GM23338 (cell line): ENCODE data around the gene SAMD7. TPM values are rescaled to one million over a fixed set of nuclear protein-coding genes. Genes with fewer than 3 reads are reported as not detected.
A peak's percentile ranks its signal among the peaks of the same experiment; 100 is the strongest.

Experiments used
- ATAC-seq: fragments of 200-7000 bp; cut with Tn5 transposase; 3 replicates; pipeline ENCODE4 v1.9.1; 2020
- DNase-seq: peaks from one replicate; pipeline ENCODE4 v3.0.0-alpha.2; 2015; ENCODE audit warnings: low spot score
- H2AFZ ChIP-seq: fragments of 200-600 bp; sonication (generic); 2 replicates; pipeline ENCODE4 v1.8.0; 2016; ENCODE audit warnings: antibody characterized with exemption, mild to moderate bottlenecking, moderate library complexity
- H3F3A ChIP-seq: fragments of 200-600 bp; sonication (generic); replicated peaks from 2 replicates; pipeline ENCODE4 v1.8.0; 2017; ENCODE audit warnings: antibody characterized with exemption, mixed run types, low read depth
- H3K27ac ChIP-seq: fragments of 200-600 bp; sonication (generic); 2 replicates; pipeline ENCODE4 v1.6.1; 2016; ENCODE audit warnings: low read depth
- H3K27me3 ChIP-seq: fragments of 200-600 bp; sonication (generic); 2 replicates; pipeline ENCODE4 v1.8.0; 2016; ENCODE audit warnings: mild to moderate bottlenecking, mixed run types, moderate library complexity; ENCODE audit not compliant: insufficient read depth
- H3K36me3 ChIP-seq: fragments of 200-600 bp; sonication (generic); 2 replicates; pipeline ENCODE4 v1.8.0; 2016; ENCODE audit warnings: mild to moderate bottlenecking; ENCODE audit not compliant: insufficient read depth
- H3K4me1 ChIP-seq: fragments of 200-600 bp; sonication (generic); 2 replicates; pipeline ENCODE4 v1.8.0; 2016; ENCODE audit warnings: mild to moderate bottlenecking, moderate library complexity; ENCODE audit not compliant: insufficient read depth
- H3K4me2 ChIP-seq: fragments of 200-600 bp; sonication (generic); 2 replicates; pipeline ENCODE4 v1.7.1; 2017; ENCODE audit warnings: mixed run types
- H3K4me3 ChIP-seq: fragments of 200-600 bp; sonication (generic); 2 replicates; pipeline ENCODE4 v1.6.1; 2016; ENCODE audit warnings: mixed run types
- H3K79me2 ChIP-seq: fragments of 200-600 bp; sonication (generic); replicated peaks from 2 replicates; pipeline ENCODE4 v1.8.0; 2017; ENCODE audit warnings: mild to moderate bottlenecking; ENCODE audit not compliant: insufficient read depth
- H3K9me2 ChIP-seq: fragments of 200-600 bp; sonication (generic); 2 replicates; pipeline ENCODE4 v1.8.0; 2017; ENCODE audit not compliant: insufficient read depth
- H4K20me1 ChIP-seq: fragments of 200-600 bp; sonication (generic); replicated peaks from 2 replicates; pipeline ENCODE4 v1.8.0; 2017; ENCODE audit warnings: mild to moderate bottlenecking; ENCODE audit not compliant: insufficient read depth
- H3K27ac Mint-ChIP-seq: 2 replicates; pipeline ENCODE4 v1.8.0; 2020; ENCODE audit warnings: inconsistent platforms, mild to moderate bottlenecking, moderate library complexity, mixed read lengths
- H3K27me3 Mint-ChIP-seq: 3 replicates; pipeline ENCODE4 v1.8.0; 2022; ENCODE audit warnings: low read depth, mild to moderate bottlenecking, moderate library complexity, mixed read lengths, inconsistent platforms; ENCODE audit not compliant: insufficient read depth, poor library complexity
- H3K36me3 Mint-ChIP-seq: 3 replicates; pipeline ENCODE4 v1.8.0; 2021; ENCODE audit warnings: low read depth, mild to moderate bottlenecking, inconsistent platforms, moderate library complexity, mixed read lengths
- H3K4me1 Mint-ChIP-seq: 3 replicates; pipeline ENCODE4 v1.8.0; 2020; ENCODE audit warnings: mild to moderate bottlenecking, inconsistent platforms, mixed read lengths
- H3K4me3 Mint-ChIP-seq: 3 replicates; pipeline ENCODE4 v1.8.0; 2021; ENCODE audit warnings: moderate library complexity, mild to moderate bottlenecking, inconsistent platforms, mixed read lengths
- H3K9me3 Mint-ChIP-seq: 3 replicates; pipeline ENCODE4 v1.8.0; 2020; ENCODE audit warnings: moderate library complexity, mild to moderate bottlenecking, inconsistent platforms, mixed read lengths
- EZH2 ChIP-seq: fragments of 200-600 bp; sonication (generic); IDR thresholded peaks from one replicate; pipeline ENCODE4 v1.8.0; 2017; ENCODE audit warnings: antibody characterized with exemption, mild to moderate bottlenecking, low read depth; ENCODE audit not compliant: unreplicated experiment
- EZH2phosphoT487 ChIP-seq: fragments of 200-600 bp; sonication (generic); IDR thresholded peaks from one replicate; pipeline ENCODE4 v1.8.1; 2018; ENCODE audit warnings: antibody characterized with exemption; ENCODE audit not compliant: unreplicated experiment
- JUNB ChIP-seq: IDR thresholded peaks from one replicate; pipeline ENCODE4 v1.6.1; 2016; ENCODE audit warnings: antibody characterized with exemption; ENCODE audit not compliant: unreplicated experiment
- NANOG ChIP-seq: IDR thresholded peaks from 2 replicates; pipeline ENCODE4 v1.6.1; 2016; ENCODE audit warnings: antibody characterized with exemption, borderline replicate concordance
- POLR2AphosphoS5 ChIP-seq: IDR thresholded peaks from 2 replicates; pipeline ENCODE4 v1.6.1; 2016; ENCODE audit warnings: antibody characterized with exemption, low read depth
- STAT1 ChIP-seq: IDR thresholded peaks from one replicate; pipeline ENCODE4 v1.6.1; 2016; ENCODE audit warnings: antibody characterized with exemption; ENCODE audit not compliant: unreplicated experiment
- ZNF331 ChIP-seq: fragments of 250-450 bp; sonication (Bioruptor Pico); IDR thresholded peaks from 2 replicates; pipeline ENCODE4 v1.5.0; 2020; ENCODE audit warnings: low read depth, mild to moderate bottlenecking, moderate library complexity
- polyA plus RNA-seq: library from polyadenylated mRNA; unstranded; fragments of >200 nt; fragmentation: Nextera tagmentation; extraction: Ambion mirVana; gene quantifications from 2 replicates; pipeline ENCODE4 v1.2.1, GENCODE V29; 2016
- total RNA-seq: library from RNA; depleted of rRNA; stranded (reverse); fragments of >200 nt; shearing (Covaris generic); gene quantifications from 2 replicates; pipeline ENCODE4 v1.2.3, GENCODE V29; 2014
- TF ChIP-seq, protein P1 (sequence below): IDR thresholded peaks from 2 replicates; pipeline ENCODE4 v1.6.1; 2016; ENCODE audit warnings: antibody characterized with exemption
- TF ChIP-seq, protein P2 (sequence below), 2 experiments: fragments of 200-600 bp in 1 of 2; sonication (generic) in 1 of 2; conservative IDR thresholded peaks; 2 replicates each; pipeline versions ENCODE4 v1.5.1 to v1.6.1; 2016 to 2017; ENCODE audit warnings: antibody characterized with exemption in 2 of 2, low read depth in 2 of 2, mild to moderate bottlenecking in 2 of 2, moderate library complexity in 1 of 2

The SAMD7 gene
- total and polyA plus RNA-seq, 2 experiments from 2014 or later: not detected

- TF ChIP-seq, protein P1, sequence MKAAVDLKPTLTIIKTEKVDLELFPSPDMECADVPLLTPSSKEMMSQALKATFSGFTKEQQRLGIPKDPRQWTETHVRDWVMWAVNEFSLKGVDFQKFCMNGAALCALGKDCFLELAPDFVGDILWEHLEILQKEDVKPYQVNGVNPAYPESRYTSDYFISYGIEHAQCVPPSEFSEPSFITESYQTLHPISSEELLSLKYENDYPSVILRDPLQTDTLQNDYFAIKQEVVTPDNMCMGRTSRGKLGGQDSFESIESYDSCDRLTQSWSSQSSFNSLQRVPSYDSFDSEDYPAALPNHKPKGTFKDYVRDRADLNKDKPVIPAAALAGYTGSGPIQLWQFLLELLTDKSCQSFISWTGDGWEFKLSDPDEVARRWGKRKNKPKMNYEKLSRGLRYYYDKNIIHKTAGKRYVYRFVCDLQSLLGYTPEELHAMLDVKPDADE: no peak
- TF ChIP-seq, protein P2, sequence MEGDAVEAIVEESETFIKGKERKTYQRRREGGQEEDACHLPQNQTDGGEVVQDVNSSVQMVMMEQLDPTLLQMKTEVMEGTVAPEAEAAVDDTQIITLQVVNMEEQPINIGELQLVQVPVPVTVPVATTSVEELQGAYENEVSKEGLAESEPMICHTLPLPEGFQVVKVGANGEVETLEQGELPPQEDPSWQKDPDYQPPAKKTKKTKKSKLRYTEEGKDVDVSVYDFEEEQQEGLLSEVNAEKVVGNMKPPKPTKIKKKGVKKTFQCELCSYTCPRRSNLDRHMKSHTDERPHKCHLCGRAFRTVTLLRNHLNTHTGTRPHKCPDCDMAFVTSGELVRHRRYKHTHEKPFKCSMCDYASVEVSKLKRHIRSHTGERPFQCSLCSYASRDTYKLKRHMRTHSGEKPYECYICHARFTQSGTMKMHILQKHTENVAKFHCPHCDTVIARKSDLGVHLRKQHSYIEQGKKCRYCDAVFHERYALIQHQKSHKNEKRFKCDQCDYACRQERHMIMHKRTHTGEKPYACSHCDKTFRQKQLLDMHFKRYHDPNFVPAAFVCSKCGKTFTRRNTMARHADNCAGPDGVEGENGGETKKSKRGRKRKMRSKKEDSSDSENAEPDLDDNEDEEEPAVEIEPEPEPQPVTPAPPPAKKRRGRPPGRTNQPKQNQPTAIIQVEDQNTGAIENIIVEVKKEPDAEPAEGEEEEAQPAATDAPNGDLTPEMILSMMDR (conservative IDR thresholded peaks at IDR 0.05; ENCODE audit: low read depth in 2 of 2): no peak
- TF ChIP-seq ZNF331: no peak
These were observed 52.8 kb downstream of the SAMD7 start (continued) for GRCh38 chr3:169964176-169964575.

GRCh38 chr3:169965562-169966427, 54.4 kb downstream of the SAMD7 start:
- peak; percentile 37 for ATAC-seq
- no peak overlapping the region for H3K27ac ChIP-seq
- Mint-ChIP-seq H3K27me3 (no peaks in the 10 kb centered on the region), H3K36me3 (no peaks in the 10 kb centered on the region; the same call in 2 of the 3 replicates), H3K4me1 (peaks cover 27% of the 10 kb centered on the region), H3K4me3 (peak overlapping the region; percentile 86), H3K9me3 (no peaks in the 10 kb centered on the region), H3K27ac (peak overlapping the region; percentile 97)
- H3K4me2 ChIP-seq: peak overlapping the region; percentile 95
- TF ChIP-seq STAT1 (no peak), EZH2phosphoT487 (no peak), POLR2AphosphoS5 (no peak)
- TF ChIP-seq, protein P1: no peak
- peak overlapping the region; percentile 91 for H3K4me3 ChIP-seq
- peak overlapping the region; percentile 86 for H2AFZ ChIP-seq
- peaks cover 4% of the 10 kb centered on the region; the same call in 1 of the 2 replicates for H3K9me2 ChIP-seq
- no peaks in the 10 kb centered on the region for H3K36me3 ChIP-seq
- peak; percentile 41 for DNase-seq
- H3K79me2 ChIP-seq: peaks cover 39% of the 10 kb centered on the region
- H3K27me3 ChIP-seq: no peaks in the 10 kb centered on the region
- peaks cover 27% of the 10 kb centered on the region for H4K20me1 ChIP-seq
- peaks cover 24% of the 10 kb centered on the region for H3K4me1 ChIP-seq
- no peaks in the 10 kb centered on the region for H3F3A ChIP-seq

DNA sequence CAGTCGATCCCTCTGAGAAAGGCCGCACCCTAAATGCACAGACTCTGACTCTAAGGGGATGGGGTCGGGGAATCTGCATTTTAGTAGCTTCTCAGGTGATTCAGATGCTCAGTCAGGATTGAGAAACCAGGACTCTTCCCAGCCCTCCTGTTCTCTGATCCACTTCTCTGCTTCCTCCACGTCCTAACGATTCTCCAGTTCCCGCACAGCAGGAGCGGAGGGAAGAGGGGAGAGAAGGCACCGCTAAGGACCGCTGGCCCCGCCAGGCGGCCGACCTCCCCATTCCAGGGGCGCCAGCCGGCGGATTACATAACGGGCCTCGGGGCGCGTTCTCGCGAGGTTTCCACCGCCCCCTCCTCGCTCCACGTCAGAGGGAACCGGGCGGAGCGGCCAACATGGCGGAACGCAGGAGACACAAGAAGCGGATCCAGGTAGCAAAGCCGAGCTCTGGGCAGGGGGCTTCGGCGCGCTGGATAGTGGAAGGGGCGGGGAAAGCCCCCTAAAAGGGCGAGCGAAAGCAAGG, 55.1 kb downstream of the SAMD7 start, which contains the start of gene SEC62:
Gene SEC62 (plus strand): TSS at position 380 of the 523 bp plus-strand sequence. CDS start 16 bp downstream, at position 396.
- Histone ChIP-seq H3K79me2 (peaks cover 46% of the 10 kb centered on the region), H3K9me2 (no peaks in the 10 kb centered on the region), H3K36me3 (no peaks in the 10 kb centered on the region), H2AFZ (peak within 1 kb of the TSS; percentile 86), H3F3A (no peaks in the 10 kb centered on the region), H3K4me1 (peaks cover 24% of the 10 kb centered on the region), H3K4me3 (peak within 1 kb of the TSS; percentile 91), H3K4me2 (peak within 1 kb of the TSS; percentile 95), H3K27ac (peak within 1 kb of the TSS; percentile 62; the same call in 1 of the 2 replicates), H3K27me3 (no peaks in the 10 kb centered on the region), H4K20me1 (peaks cover 29% of the 10 kb centered on the region)
- Mint-ChIP-seq H3K4me3 (peak within 1 kb of the TSS; percentile 86), H3K9me3 (no peaks in the 10 kb centered on the region), H3K36me3 (no peaks in the 10 kb centered on the region; the same call in 2 of the 3 replicates), H3K27me3 (no peaks in the 10 kb centered on the region), H3K27ac (peak within 1 kb of the TSS; percentile 97), H3K4me1 (peaks cover 27% of the 10 kb centered on the region)
- ATAC-seq (peak; percentile 92), DNase-seq (peak; percentile 97)
- TF ChIP-seq EZH2phosphoT487 (no peak), JUNB (no peak), ZNF331 (0 out of 2 replicates have a peak, but pooled peaks have one; percentile 27), POLR2AphosphoS5 (peak; percentile 98), STAT1 (no peak), EZH2 (no peak), NANOG (no peak)
- TF ChIP-seq, protein P2 (conservative IDR thresholded peaks at IDR 0.05; ENCODE audit: low read depth in 2 of 2): peak; percentile 40 to 59
- TF ChIP-seq, protein P1: no peak
